HEK293 (cell line): Measurements from ENCODE around the gene KIF25.

Experiments used
- CTCF ChIA-PET: fragments of 350-600 bp; formaldehyde crosslinking; extraction: SDS; loops from one replicate; lab custom pipeline; 2021; ENCODE audit warnings: antibody characterized with exemption; lab: Yijun Ruan, JAX
- POLR2A ChIA-PET: fragments of 300-600 bp; formaldehyde crosslinking; extraction: SDS; loops from one replicate; lab custom pipeline; 2020; ENCODE audit warnings: antibody characterized with exemption, inconsistent platforms; lab: Yijun Ruan, JAX
- H3K27ac ChIP-seq: fragments of 200-500 bp; sonication (Bioruptor generic); 2 replicates; pipeline ENCODE4 v1.5.1; 2014; ENCODE audit warnings: low read depth, low read length, control low read depth, inconsistent platforms; ENCODE audit errors: extremely low read depth
- H3K36me3 ChIP-seq, 2 experiments: fragments of 200-500 bp in 1 of 2; sonication (Bioruptor generic) in 1 of 2; 1 replicate in 1 of 2; 2 replicates in 1 of 2; pipeline ENCODE4 v1.5.1; 2014 to 2017; ENCODE audit warnings: inconsistent platforms in 2 of 2, low read length in 2 of 2; ENCODE audit not compliant: control insufficient read depth in 2 of 2, insufficient read depth in 1 of 2
- H3K4me1 ChIP-seq: fragments of 200-500 bp; sonication (Bioruptor generic); 2 replicates; pipeline ENCODE4 v1.5.1; 2014; ENCODE audit warnings: mild to moderate bottlenecking, low read length, inconsistent platforms; ENCODE audit not compliant: control insufficient read depth, insufficient read depth
- H3K4me3 ChIP-seq: 2 replicates; pipeline ENCODE4 v1.5.1; 2011; ENCODE audit warnings: low read depth, mild to moderate bottlenecking, control low read depth, low read length, moderate library complexity
- H3K9me3 ChIP-seq: fragments of 200-500 bp; sonication (Bioruptor generic); 2 replicates; pipeline ENCODE4 v1.5.1; 2014; ENCODE audit warnings: low read depth, low read length, inconsistent platforms; ENCODE audit not compliant: control insufficient read depth, insufficient read depth
- BCL11A ChIP-seq: fragments of 450-650 bp; formaldehyde crosslinking; IDR thresholded peaks from 2 replicates; pipeline ENCODE4 v1.5.1; 2016; ENCODE audit warnings: low read depth, missing biosample characterization, missing genetic modification characterization
- FEZF1 ChIP-seq: fragments of 450-650 bp; formaldehyde crosslinking; IDR thresholded peaks from 2 replicates; pipeline ENCODE4 v1.5.1; 2016; ENCODE audit warnings: missing biosample characterization, missing genetic modification characterization
- HIC1 ChIP-seq: fragments of 450-650 bp; formaldehyde crosslinking; IDR thresholded peaks from 2 replicates; pipeline ENCODE4 v1.5.1; 2016; ENCODE audit warnings: missing biosample characterization, missing genetic modification characterization
- HOXD13 ChIP-seq: sonication (generic); formaldehyde crosslinking; IDR thresholded peaks from 2 replicates; pipeline ENCODE4 v1.8.0; 2022; ENCODE audit warnings: missing genetic modification reagents, borderline replicate concordance
- IKZF3 ChIP-seq: fragments of 450-650 bp; IDR thresholded peaks from 2 replicates; pipeline ENCODE4 v1.5.0; 2018; ENCODE audit warnings: missing biosample characterization, mild to moderate bottlenecking, missing genetic modification characterization, moderate library complexity
- OVOL3 ChIP-seq: fragments of 450-650 bp; formaldehyde crosslinking; IDR thresholded peaks from 2 replicates; pipeline ENCODE4 v1.5.1; 2016; ENCODE audit warnings: missing biosample characterization, missing genetic modification characterization
- PRDM6 ChIP-seq: fragments of 450-650 bp; formaldehyde crosslinking; IDR thresholded peaks from 2 replicates; pipeline ENCODE4 v1.5.1; 2017; ENCODE audit warnings: missing biosample characterization, missing genetic modification characterization
- SALL2 ChIP-seq: fragments of 450-650 bp; formaldehyde crosslinking; IDR thresholded peaks from 2 replicates; pipeline ENCODE4 v1.5.0; 2017; ENCODE audit warnings: missing biosample characterization, mild to moderate bottlenecking, missing genetic modification characterization, borderline replicate concordance
- SCRT2 ChIP-seq: fragments of 450-650 bp; formaldehyde crosslinking; IDR thresholded peaks from 2 replicates; pipeline ENCODE4 v1.5.1; 2016; ENCODE audit warnings: missing biosample characterization, missing genetic modification characterization
- TRIM28 ChIP-seq: IDR thresholded peaks from 2 replicates; pipeline ENCODE4 v1.6.1; 2011; ENCODE audit warnings: low read length, control low read depth, borderline replicate concordance
- ZIC2 ChIP-seq: fragments of 450-650 bp; formaldehyde crosslinking; IDR thresholded peaks from 2 replicates; pipeline ENCODE4 v1.5.1; 2016; ENCODE audit warnings: missing biosample characterization, missing genetic modification characterization
- ZNF140 ChIP-seq: fragments of 450-650 bp; formaldehyde crosslinking; IDR thresholded peaks from 2 replicates; pipeline ENCODE4 v1.5.1; 2016; ENCODE audit warnings: missing biosample characterization, missing genetic modification characterization
- ZNF155 ChIP-seq: fragments of 450-650 bp; formaldehyde crosslinking; IDR thresholded peaks from 2 replicates; pipeline ENCODE4 v1.5.1; 2016; ENCODE audit warnings: missing biosample characterization, missing genetic modification characterization
- ZNF174 ChIP-seq: fragments of 450-650 bp; formaldehyde crosslinking; IDR thresholded peaks from 2 replicates; pipeline ENCODE4 v1.5.0; 2017; ENCODE audit warnings: missing biosample characterization, mild to moderate bottlenecking, missing genetic modification characterization
- ZNF223 ChIP-seq: fragments of 450-650 bp; formaldehyde crosslinking; IDR thresholded peaks from 2 replicates; pipeline ENCODE4 v1.5.1; 2016; ENCODE audit warnings: missing biosample characterization, missing genetic modification characterization
- ZNF239 ChIP-seq: fragments of 450-650 bp; formaldehyde crosslinking; IDR thresholded peaks from 2 replicates; pipeline ENCODE4 v1.5.1; 2016; ENCODE audit warnings: missing biosample characterization, missing genetic modification characterization
- ZNF248 ChIP-seq: fragments of 450-650 bp; formaldehyde crosslinking; IDR thresholded peaks from 2 replicates; pipeline ENCODE4 v1.5.1; 2017; ENCODE audit warnings: missing biosample characterization, missing genetic modification characterization
- ZNF350 ChIP-seq: fragments of 450-650 bp; formaldehyde crosslinking; IDR thresholded peaks from 2 replicates; pipeline ENCODE4 v1.5.0; 2017; ENCODE audit warnings: missing biosample characterization, mild to moderate bottlenecking, missing genetic modification characterization
- ZNF362 ChIP-seq: fragments of 450-650 bp; formaldehyde crosslinking; IDR thresholded peaks from 2 replicates; pipeline ENCODE4 v1.5.1; 2016; ENCODE audit warnings: missing biosample characterization, missing genetic modification characterization
- ZNF629 ChIP-seq: fragments of 450-650 bp; formaldehyde crosslinking; IDR thresholded peaks from 2 replicates; pipeline ENCODE4 v1.5.1; 2017; ENCODE audit warnings: missing biosample characterization, missing genetic modification characterization
- ZNF645 ChIP-seq: fragments of 450-650 bp; formaldehyde crosslinking; IDR thresholded peaks from 2 replicates; pipeline ENCODE4; 2016; ENCODE audit warnings: missing biosample characterization, missing genetic modification characterization
- ZNF658 ChIP-seq: fragments of 450-650 bp; formaldehyde crosslinking; IDR thresholded peaks from 2 replicates; pipeline ENCODE4; 2016; ENCODE audit warnings: missing biosample characterization, missing genetic modification characterization
- ZNF660 ChIP-seq: fragments of 450-650 bp; IDR thresholded peaks from 2 replicates; pipeline ENCODE4 v1.5.1; 2018; ENCODE audit warnings: missing biosample characterization, mild to moderate bottlenecking, missing genetic modification characterization
- ZNF704 ChIP-seq: fragments of 450-650 bp; formaldehyde crosslinking; IDR thresholded peaks from 2 replicates; pipeline ENCODE4 v1.5.1; 2016; ENCODE audit warnings: missing biosample characterization, missing genetic modification characterization
- ZNF747 ChIP-seq: fragments of 450-650 bp; formaldehyde crosslinking; IDR thresholded peaks from 2 replicates; pipeline ENCODE4 v1.5.1; 2016; ENCODE audit warnings: missing biosample characterization, missing genetic modification characterization
- ZNF76 ChIP-seq: fragments of 450-650 bp; formaldehyde crosslinking; IDR thresholded peaks from 2 replicates; pipeline ENCODE4; 2016; ENCODE audit warnings: low read depth, missing biosample characterization, missing genetic modification characterization, borderline replicate concordance
- ZNF785 ChIP-seq: fragments of 450-650 bp; formaldehyde crosslinking; IDR thresholded peaks from 2 replicates; pipeline ENCODE4 v1.5.1; 2016; ENCODE audit warnings: missing biosample characterization, missing genetic modification characterization
- ZSCAN23 ChIP-seq: fragments of 450-650 bp; formaldehyde crosslinking; IDR thresholded peaks from 2 replicates; pipeline ENCODE4 v1.5.1; 2016; ENCODE audit warnings: missing biosample characterization, missing genetic modification characterization

The KIF25 gene

GRCh38 chr6:168017629-168018028 is 20.2 kb downstream of the KIF25 start:
- Histone ChIP-seq H3K36me3 (no peaks in the 10 kb centered on the region), H3K4me3 (no peak overlapping the region), H3K9me3 (no peaks in the 10 kb centered on the region), H3K27ac (no peak overlapping the region), H3K4me1 (peaks cover 7% of the 10 kb centered on the region)
- ChIA-PET CTCF (interaction anchor here (0.6 kb wide), 1 partner anchor 42 kb away, joined by 3 read pairs; no protein-coding TSS in a partner anchor), POLR2A (no interaction called here)
- TF ChIP-seq PRDM6 = no peak
- TF ChIP-seq ZNF239 (tag by site-specific recombination) = no peak
- no peak for TF ChIP-seq ZNF362 (tag by site-specific recombination)
- no peak for TF ChIP-seq HOXD13

GRCh38 chr6:168018664-168019063 is 21.2 kb downstream of the KIF25 start:
- ChIA-PET POLR2A (no interaction called here), CTCF (interaction anchor here (0.6 kb wide), 1 partner anchor 530 kb away, joined by 3 read pairs; no protein-coding TSS in a partner anchor)
- Histone ChIP-seq H3K4me3 (no peak overlapping the region), H3K27ac (no peak overlapping the region), H3K9me3 (no peaks in the 10 kb centered on the region), H3K36me3 (no peaks in the 10 kb centered on the region), H3K4me1 (peaks cover 14% of the 10 kb centered on the region)
- TF ChIP-seq ZIC2 (tag by site-specific recombination) = no peak
- TF ChIP-seq ZNF350 (tag by site-specific recombination) = no peak
- no peak for TF ChIP-seq ZNF660 (tag by site-specific recombination)
- no peak for TF ChIP-seq BCL11A
- no peak for TF ChIP-seq ZNF140 (tag by site-specific recombination)
- TF ChIP-seq SCRT2 (tag by site-specific recombination) = no peak
- TF ChIP-seq HIC1 (tag by site-specific recombination) = no peak
- no peak for TF ChIP-seq ZNF704 (tag by site-specific recombination)
- TF ChIP-seq ZNF174 = no peak
- no peak for TF ChIP-seq ZNF658 (tag by site-specific recombination)

- ChIA-PET CTCF (no interaction called here), POLR2A (no interaction called here)
- H3K9me3 ChIP-seq = no peaks in the 10 kb centered on the region
- peaks cover 19% of the 10 kb centered on the region for H3K4me1 ChIP-seq
- no peak overlapping the region for H3K27ac ChIP-seq
- H3K36me3 ChIP-seq = no peaks in the 10 kb centered on the region
- no peak overlapping the region for H3K4me3 ChIP-seq
- TF ChIP-seq SALL2 (tag by site-specific recombination) (no peak), ZNF248 (tag by site-specific recombination) (no peak), IKZF3 (tag by site-specific recombination) (no peak), ZNF645 (tag by site-specific recombination) (no peak), ZNF76 (tag by site-specific recombination) (no peak), OVOL3 (tag by site-specific recombination) (no peak), ZNF629 (no peak), ZNF785 (tag by site-specific recombination) (no peak), ZNF155 (tag by site-specific recombination) (no peak), FEZF1 (tag by site-specific recombination) (no peak), TRIM28 (no peak), ZNF747 (no peak), ZSCAN23 (tag by site-specific recombination) (no peak), ZNF223 (no peak)
Measured at GRCh38 chr6:168020242-168020641, 22.8 kb downstream of the KIF25 start.
